Gastrocnemius medialis (tissue), 4 donors: Measurements from ENCODE around the gene CCN6. TPM values are rescaled to one million over a fixed set of nuclear protein-coding genes. Genes with fewer than 3 reads are reported as not detected.

Source experiments
- ATAC-seq, 2 donors: fragments of 150-250 bp; one replicate each; pipeline ENCODE4 v1.9.1; 2016
- DNase-seq, 2 donors: peaks; one replicate each; pipeline ENCODE4 v3.0.0-alpha.2; 2019
- H3K27ac ChIP-seq, 4 donors: fragments of 200-600 bp; sonication (generic); 1 replicate in 1 of 4; 2 replicates in 3 of 4; pipeline ENCODE4 v1.5.1; 2016 to 2018; ENCODE audit warnings: mild to moderate bottlenecking in 2 of 4, moderate library complexity in 1 of 4
- H3K27me3 ChIP-seq, 3 donors: fragments of 200-600 bp; sonication (generic) in 2 of 3; 1 replicate in 1 of 3; 2 replicates in 2 of 3; pipeline versions ENCODE4 v1.5.1 to v1.6.0; 2016 to 2019; ENCODE audit warnings: mild to moderate bottlenecking in 1 of 3, moderate library complexity in 1 of 3
- H3K36me3 ChIP-seq, 2 donors: fragments of 200-600 bp; sonication (generic) in 1 of 2; one replicate each; pipeline ENCODE4 v1.5.1; 2017 to 2018
- H3K4me1 ChIP-seq, 2 donors: fragments of 200-600 bp; sonication (generic) in 1 of 2; one replicate each; pipeline ENCODE4 v1.5.1; 2016 to 2017; ENCODE audit warnings: mild to moderate bottlenecking in 2 of 2
- H3K4me3 ChIP-seq, 4 donors: fragments of 200-600 bp; sonication (generic) in 3 of 4; 1 replicate in 1 of 4; 2 replicates in 3 of 4; pipeline ENCODE4 v1.5.1; 2016 to 2019; ENCODE audit warnings: mild to moderate bottlenecking in 2 of 4
- H3K9me3 ChIP-seq, 3 donors: fragments of 200-600 bp; sonication (generic) in 2 of 3; 1 replicate in 1 of 3; 2 replicates in 2 of 3; pipeline ENCODE4 v1.5.1; 2016 to 2019
- POLR2A ChIP-seq, 2 donors: fragments of 450-650 bp; IDR thresholded peaks; one replicate each; pipeline ENCODE4 v1.6.1; 2017; ENCODE audit warnings: antibody characterized with exemption in 2 of 2, mild to moderate bottlenecking in 2 of 2, moderate library complexity in 2 of 2
- in situ Hi-C, 4 donors: fragments of 200-750 bp; cut with MboI; loops; one replicate each; pipeline versions ENCODE4 v1.15.0 to v1.8.0; 2017; ENCODE audit warnings: low sequenced_read_pairs in 4 of 4
- intact Hi-C: fragments of 100-400 bp; cut with DNase I; formaldehyde crosslinking; loops from one replicate; pipeline ENCODE4 v1.15.1; 2023; ENCODE audit warnings: low total_unique reads
- total RNA-seq, 4 donors: library from RNA; depleted of rRNA; stranded (reverse); fragments of >200 nt; gene quantifications; one replicate each; pipeline versions ENCODE4 v1.1.0 to v1.2.3, GENCODE V29; 2016
- TF ChIP-seq, protein P1 (sequence below), 5 experiments: fragments of 450-650 bp in 3 of 5; fragments of 200-600 bp in 2 of 5; sonication (generic) in 2 of 5; IDR thresholded peaks in 4 of 5; conservative IDR thresholded peaks in 1 of 5; 1 replicate in 4 of 5; 2 replicates in 1 of 5; pipeline ENCODE4 v1.5.1; 2016 to 2019; ENCODE audit warnings: antibody characterized with exemption in 5 of 5, mild to moderate bottlenecking in 3 of 5, moderate library complexity in 3 of 5

The CCN6 gene
- total RNA-seq, 4 donors from 2014 or later: not detected

DNA sequence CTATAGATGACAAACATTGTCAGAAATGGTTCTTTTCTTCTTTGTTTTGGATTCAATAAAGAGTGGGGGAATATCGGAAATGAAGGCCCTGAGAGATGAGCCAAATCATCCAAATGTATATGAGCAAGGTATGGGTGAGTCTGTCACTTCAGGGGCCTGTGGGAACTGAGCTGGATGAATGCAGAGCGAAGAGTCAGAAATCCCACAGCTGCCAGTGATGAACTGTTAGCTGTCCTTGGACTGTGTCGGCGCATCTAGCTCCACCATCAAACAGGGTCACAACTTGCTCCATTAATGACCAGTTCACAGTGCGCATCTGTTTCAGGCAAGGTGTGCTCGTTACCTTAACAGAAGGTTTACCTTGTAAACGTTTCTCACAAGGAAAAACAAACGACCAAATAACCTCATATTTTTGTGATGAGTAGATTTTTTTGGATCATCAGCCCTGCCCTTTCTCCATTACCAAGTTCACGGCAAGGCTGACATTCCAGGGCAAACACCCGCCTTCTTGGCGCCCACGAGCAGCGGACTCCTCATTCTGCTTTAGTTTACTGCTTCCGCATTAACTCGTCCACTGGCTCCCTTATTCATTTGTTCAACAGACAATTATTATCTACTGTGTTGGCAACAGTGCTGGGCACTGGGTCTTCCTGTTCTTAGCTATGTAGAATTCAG, 15.0 kb upstream of the CCN6 start:
- ATAC-seq (no peak), DNase-seq (no peak)
- Histone ChIP-seq H3K4me3 (no peak overlapping the region), H3K9me3 (no peaks in the 10 kb centered on the region), H3K36me3 (no peaks in the 10 kb centered on the region), H3K4me1 (peaks cover 10 to 18% of the 10 kb centered on the region in 2 donors), H3K27ac (peak overlapping the region; percentile 52 to 75 (median 62)), H3K27me3 (no peaks in the 10 kb centered on the region)
- in situ Hi-C loops: no loop called here
- TF ChIP-seq POLR2A (IDR thresholded peaks at IDR 0.05): no peak
- TF ChIP-seq, protein P1, sequence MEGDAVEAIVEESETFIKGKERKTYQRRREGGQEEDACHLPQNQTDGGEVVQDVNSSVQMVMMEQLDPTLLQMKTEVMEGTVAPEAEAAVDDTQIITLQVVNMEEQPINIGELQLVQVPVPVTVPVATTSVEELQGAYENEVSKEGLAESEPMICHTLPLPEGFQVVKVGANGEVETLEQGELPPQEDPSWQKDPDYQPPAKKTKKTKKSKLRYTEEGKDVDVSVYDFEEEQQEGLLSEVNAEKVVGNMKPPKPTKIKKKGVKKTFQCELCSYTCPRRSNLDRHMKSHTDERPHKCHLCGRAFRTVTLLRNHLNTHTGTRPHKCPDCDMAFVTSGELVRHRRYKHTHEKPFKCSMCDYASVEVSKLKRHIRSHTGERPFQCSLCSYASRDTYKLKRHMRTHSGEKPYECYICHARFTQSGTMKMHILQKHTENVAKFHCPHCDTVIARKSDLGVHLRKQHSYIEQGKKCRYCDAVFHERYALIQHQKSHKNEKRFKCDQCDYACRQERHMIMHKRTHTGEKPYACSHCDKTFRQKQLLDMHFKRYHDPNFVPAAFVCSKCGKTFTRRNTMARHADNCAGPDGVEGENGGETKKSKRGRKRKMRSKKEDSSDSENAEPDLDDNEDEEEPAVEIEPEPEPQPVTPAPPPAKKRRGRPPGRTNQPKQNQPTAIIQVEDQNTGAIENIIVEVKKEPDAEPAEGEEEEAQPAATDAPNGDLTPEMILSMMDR (IDR thresholded peaks at IDR 0.05 in 4 of 5, conservative IDR thresholded peaks at IDR 0.05 in 1 of 5): no peak
- intact Hi-C loops: no loop called here

- TF ChIP-seq, protein P1 (IDR thresholded peaks at IDR 0.05 in 4 of 5, conservative IDR thresholded peaks at IDR 0.05 in 1 of 5): no peak
- no peak for TF ChIP-seq POLR2A (IDR thresholded peaks at IDR 0.05)
- no peak for DNase-seq
- intact Hi-C loops: no loop called here
- H3K4me1 ChIP-seq: peaks cover 10 to 18% of the 10 kb centered on the region in 2 donors
- no peaks in the 10 kb centered on the region for H3K9me3 ChIP-seq
- H3K4me3 ChIP-seq: no peak overlapping the region
- no peaks in the 10 kb centered on the region for H3K27me3 ChIP-seq
- no peak for ATAC-seq
- H3K36me3 ChIP-seq: no peaks in the 10 kb centered on the region
- in situ Hi-C loops: no loop called here
- H3K27ac ChIP-seq: peak overlapping the region in 3 of 4 donors; percentile 60 to 75 (median 65)
These were observed 14.5 kb upstream of the CCN6 start for GRCh38 chr6:112039431-112039770.

DNA sequence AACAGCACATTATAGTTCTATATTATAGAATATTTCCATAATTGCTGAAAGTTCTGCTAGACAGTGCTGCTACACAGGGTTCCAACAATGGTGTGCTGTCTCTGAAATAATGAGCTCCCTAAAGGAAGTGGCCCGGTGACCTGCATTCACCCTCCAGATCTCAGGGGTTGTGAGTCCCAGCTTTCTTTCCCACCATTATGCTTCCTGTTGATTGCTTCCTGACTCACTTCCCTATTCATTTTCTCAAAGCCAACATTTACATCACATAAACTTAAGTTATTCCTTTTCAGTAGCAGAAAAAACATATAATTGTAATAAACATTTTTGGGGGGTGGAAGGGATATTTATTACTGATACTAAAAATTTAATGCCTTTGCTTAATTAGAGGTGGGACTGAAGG, 12.9 kb upstream of the CCN6 start:
- no peak for ATAC-seq
- H3K27me3 ChIP-seq: no peaks in the 10 kb centered on the region
- no peak for DNase-seq
- H3K4me3 ChIP-seq: no peak overlapping the region
- intact Hi-C loops (loop anchor here (10.0 kb wide), 1 partner anchor 166 kb away; the partner anchor contains the start of gene FYN), in situ Hi-C loops (loop anchor here in 2 of 4 donors (5.0 to 10.0 kb wide), 3 partner anchors 334 to 786 kb away; a partner anchor contains a TSS)
- H3K4me1 ChIP-seq: peaks cover 10 to 18% of the 10 kb centered on the region in 2 donors
- no peak overlapping the region for H3K27ac ChIP-seq
- H3K9me3 ChIP-seq: no peaks in the 10 kb centered on the region
- H3K36me3 ChIP-seq: no peaks in the 10 kb centered on the region
- TF ChIP-seq, protein P1 (IDR thresholded peaks at IDR 0.05 in 4 of 5, conservative IDR thresholded peaks at IDR 0.05 in 1 of 5): no peak
- no peak for TF ChIP-seq POLR2A (IDR thresholded peaks at IDR 0.05)

GRCh38 chr6:112041535-112041934, 12.4 kb upstream of the CCN6 start:
- no peak overlapping the region for H3K4me3 ChIP-seq
- H3K36me3 ChIP-seq: no peaks in the 10 kb centered on the region
- H3K9me3 ChIP-seq: no peaks in the 10 kb centered on the region
- TF ChIP-seq POLR2A (IDR thresholded peaks at IDR 0.05): no peak
- TF ChIP-seq, protein P1 (IDR thresholded peaks at IDR 0.05 in 4 of 5, conservative IDR thresholded peaks at IDR 0.05 in 1 of 5): no peak
- H3K27me3 ChIP-seq: no peaks in the 10 kb centered on the region
- in situ Hi-C loops (loop anchor here in 2 of 4 donors (5.0 to 10.0 kb wide), 3 partner anchors 334 to 787 kb away; a partner anchor contains a TSS), intact Hi-C loops (loop anchor here (10.0 kb wide), 1 partner anchor 167 kb away; the partner anchor contains the start of gene FYN)
- peaks cover 10 to 18% of the 10 kb centered on the region in 2 donors for H3K4me1 ChIP-seq
- no peak for DNase-seq
- ATAC-seq: no peak
- no peak overlapping the region for H3K27ac ChIP-seq
